GM21526 (cell line): Measurements from ENCODE around the gene C1QTNF12.

Experiments used
- ATAC-seq: cut with Tn5 transposase; IDR thresholded peaks from one replicate; pipeline ENCODE4 v1.9.1; 2021; ENCODE audit warnings: moderate library complexity; ENCODE audit not compliant: unreplicated experiment, low FRiP score

C1QTNF12 gene

DNA sequence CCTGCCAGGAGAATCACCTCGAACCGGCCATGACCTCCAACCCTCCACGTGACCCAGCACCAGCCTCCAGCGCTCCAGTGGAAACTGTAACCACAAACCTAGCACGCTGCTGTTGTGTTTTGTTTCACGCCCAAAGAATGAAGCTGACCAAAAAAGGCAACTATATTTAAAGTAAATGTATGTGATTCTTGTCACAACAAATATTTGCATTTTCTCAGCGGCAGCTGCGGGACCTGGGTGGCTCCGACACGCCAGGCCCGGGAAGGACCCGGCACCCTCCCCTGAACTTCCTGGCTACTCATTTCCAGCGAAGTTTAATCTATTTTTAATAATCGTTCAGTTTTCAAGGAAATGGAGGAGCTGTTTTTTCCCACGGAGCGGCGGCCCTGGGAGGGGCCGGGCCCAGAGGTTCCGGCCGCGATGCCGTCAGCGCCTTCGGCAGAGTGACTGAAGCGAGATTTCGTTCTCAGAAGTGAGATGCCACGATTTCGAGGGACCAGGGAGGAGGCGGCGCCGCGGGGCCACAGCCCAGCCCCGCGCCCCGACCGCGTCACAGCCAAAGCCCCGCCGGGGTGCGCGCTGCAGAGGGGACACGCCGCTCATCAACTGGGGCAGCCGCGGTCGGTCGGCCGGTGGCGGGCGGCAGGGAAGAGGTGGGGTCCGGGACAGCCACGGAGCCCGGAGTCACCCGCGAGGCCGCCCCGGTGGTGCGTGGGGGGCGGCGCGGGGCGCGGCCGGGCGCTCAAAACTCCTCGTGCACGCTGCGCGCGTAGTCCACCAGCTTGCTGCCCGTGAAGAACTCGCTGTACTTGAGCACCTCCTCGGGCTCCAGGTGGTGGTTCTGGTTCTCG lies 29.5 kb downstream of the C1QTNF12 start:
- ATAC-seq: no peak

DNA sequence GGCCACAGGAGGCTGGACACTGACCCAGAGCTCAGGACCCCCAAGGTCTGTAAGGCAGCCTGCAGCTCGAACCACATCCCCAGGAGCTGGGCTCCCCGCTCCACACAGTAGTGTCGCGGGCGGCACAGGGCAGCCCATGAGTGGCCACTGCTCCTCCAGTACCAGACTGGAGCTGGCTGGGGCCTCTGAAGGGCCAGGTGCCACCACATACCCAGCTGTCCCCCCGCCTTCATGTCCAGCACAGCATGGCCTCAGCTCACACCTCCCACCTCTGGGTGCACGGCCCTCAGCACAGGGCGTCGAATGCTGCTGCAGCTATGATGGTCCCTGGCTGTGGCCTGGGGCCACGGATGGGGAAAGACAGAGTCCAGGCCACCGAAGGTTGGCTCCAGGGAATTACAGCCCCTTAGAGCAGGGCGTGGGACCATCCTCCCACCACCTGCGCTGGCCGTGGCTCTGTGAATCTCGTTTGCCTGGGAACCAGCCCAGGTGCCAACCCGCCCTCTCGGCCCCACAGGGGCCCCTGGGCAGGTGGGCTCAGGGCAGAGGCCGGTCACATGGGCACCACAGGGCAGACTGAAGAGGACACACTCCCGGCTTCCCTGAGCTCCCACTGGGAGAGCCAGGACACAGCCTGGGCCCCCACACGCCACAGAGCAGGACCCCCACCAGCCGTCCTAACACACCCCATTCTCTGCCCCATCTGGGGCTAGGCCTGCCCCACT lies 30.5 kb downstream of the C1QTNF12 start:
- ATAC-seq: no peak

DNA sequence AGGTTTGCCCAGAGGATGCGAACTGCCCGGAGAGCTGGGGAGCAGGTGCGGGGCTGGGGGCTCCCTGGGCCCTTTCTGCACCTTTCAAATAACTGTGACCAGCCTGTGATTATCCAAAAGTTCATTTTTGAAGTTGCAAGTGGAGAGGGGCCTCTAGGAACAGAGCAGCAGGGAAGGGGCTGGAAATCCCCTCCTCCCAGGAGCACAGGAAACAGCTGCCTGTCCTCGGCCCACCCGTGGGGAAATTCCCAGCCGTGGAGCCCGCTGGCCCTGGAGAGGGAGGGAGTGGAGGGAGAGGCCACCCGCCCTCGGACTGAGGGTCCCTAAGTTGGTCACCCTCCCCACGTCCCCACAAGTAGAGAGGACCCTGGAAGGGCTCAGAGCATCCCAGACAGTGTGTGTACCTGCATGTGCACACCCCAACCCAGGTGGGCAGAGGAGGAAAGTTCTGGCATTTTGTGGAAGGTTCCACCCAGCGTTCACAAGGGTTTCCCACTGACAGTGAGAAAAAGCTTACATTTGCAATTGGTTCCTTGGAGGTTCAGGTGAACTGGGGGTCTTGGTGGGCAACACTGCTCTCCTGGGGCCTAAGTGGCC lies 31.3 kb downstream of the C1QTNF12 start:
- ATAC-seq: no peak

DNA sequence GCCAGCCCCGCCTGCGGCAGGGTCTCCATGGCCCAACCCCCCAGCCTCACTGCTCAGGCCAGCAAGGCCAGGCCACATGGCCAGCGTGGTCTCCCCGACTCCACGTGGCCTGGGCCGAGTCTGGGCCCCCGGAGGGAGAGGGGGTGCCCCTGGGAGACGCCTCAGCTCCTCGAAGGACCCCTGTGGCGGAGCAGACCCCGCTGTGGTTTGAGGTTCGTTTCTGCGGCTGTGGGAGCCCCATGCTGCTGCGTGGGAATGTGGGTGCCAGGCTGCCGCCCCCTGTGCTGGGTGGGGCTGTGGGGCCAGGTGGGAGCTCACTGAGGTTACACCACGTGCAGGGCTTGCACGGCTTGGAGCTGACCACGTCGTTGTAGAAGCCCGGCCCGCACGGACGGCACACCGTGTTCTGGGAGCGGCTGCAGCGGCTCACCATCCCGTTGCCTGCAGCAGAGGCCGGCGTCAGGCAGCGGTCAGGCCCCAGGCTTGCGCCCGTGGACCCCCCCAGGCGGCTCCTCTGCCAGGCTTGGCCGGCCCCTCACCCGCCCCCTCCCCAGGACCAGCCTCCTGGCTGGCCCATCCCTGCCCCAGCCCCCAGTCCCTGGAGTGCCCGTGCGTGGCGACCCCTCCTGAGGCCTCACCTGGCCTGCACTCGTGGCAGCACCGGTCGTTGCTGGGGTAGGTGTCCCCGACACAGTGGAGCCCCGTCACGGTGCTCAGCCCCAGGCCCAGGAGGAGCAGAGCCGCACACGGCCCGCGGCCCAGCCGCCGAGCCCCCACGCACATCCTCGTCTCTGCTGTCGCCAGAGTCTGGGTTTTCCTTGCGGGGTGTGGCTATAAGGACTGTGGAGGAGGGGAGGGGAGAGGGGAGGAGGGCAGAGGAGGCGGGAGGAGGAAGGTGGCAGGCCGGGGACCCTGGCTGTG lies 32.9 kb downstream of the C1QTNF12 start, which contains the start of gene TNFRSF4:
Gene TNFRSF4 (minus strand): TSS at position 809 of the 921 bp plus-strand sequence. CDS start 26 bp downstream, at position 783.
- ATAC-seq: no peak

DNA sequence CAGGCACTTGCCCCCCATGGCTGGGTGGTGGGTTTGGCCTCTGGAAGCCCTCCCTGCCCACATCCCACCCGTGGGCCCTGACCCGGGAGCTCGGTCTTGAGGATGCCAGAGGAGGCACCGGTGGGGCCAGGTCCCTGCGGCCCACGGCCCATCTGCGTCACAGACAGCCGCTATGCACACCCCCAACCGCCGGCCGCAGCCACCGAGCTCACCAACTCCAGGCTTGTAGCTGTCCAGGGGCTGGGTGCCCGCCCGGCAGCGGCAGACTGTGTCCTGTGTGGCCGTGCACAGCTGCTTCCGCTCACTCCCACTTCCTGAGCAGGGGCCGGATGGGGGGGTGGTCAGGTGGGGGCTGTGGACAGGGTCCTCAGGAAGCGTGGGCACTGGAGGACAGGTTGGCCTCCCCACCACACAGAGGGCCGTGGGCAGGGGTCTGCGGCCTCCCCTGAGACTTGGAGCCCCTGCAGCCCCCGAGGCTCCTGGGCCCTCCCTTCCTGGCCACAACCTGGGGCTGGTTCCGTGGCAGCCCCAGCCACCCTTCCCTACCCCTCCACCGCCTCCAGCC lies 33.7 kb downstream of the C1QTNF12 start:
- ATAC-seq: no peak

DNA sequence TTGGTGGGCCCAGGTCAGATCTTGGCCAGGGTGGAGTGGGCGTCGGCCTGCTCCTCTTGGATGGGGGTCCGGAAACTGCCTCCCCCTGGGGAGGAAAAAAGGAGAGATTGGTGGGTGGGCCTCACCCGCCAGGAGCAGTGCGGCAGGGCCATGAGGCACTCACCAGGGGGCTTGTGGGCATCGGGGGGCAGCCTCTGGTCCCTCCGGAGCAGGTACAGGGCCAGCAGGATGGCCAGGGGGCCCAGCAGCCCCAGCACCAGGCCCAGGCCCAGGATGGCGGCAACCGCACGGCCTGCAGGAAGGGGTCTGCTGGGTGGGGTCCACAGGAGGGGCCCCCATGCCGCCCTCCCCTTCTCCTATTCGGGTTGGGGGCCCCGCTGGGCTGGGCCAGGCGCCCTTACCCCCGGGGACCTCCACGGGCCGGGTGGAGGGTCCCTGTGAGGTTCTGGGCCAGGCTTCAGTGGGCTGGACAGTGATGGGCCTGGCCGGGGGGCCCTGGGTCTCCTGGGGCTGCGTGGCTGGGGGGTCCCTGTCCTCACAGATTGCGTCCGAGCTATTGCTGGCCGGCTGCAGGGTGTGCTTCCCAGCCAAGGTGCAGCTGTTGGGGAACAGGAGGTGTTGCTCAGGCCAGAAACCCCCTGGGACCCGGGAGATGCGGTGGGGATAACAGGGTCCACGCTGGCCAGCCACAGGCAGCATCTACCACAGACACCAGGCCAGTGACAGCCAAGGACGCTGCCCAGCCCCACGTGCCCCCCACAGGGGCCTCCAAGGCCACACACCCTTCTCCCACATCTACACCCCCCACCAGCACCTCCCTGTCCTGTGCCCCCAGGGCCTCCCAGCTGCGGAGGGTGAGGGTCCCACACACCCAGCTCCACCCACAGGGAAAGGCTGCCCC lies 34.7 kb downstream of the C1QTNF12 start:
- no peak for ATAC-seq

DNA sequence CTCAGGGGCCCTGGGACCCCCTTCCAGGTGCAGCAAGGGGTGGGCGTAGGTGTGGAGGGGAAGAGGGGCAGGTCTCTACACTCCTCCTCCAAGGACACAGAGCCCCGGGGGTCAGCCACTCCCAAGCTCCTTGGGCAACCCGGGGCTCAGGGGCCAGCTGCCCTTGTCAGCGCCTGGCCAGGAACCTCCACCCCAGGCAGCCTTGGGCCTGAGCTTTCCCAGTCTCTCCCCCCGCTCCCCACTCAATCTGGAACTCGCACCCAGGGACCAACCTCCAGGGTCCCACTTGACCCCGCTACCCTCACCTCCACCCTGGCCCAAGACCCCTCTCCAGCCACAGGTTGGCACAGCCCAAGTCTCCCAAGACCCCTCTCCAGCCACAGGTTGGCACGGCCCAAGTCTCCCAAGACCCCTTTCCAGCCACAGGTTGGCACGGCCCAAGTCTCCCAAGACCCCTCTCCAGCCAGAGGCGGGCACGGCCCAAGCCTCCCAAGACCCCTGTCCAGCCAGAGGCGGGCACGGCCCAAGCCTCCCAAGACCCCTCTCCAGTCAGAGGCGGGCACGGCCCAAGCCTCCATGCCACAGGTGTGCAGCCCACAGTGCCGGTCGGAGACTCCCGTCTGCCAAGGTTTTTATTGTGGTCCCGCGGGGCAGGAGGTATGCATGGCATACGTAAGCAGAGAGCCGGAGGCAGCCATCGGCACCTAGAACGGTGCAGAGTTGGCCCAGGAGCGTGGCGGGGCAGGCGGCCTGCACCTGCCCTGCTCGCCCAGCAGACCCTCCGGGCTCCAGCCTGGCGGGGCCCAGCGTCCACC lies 35.6 kb downstream of the C1QTNF12 start:
- ATAC-seq: no peak

DNA sequence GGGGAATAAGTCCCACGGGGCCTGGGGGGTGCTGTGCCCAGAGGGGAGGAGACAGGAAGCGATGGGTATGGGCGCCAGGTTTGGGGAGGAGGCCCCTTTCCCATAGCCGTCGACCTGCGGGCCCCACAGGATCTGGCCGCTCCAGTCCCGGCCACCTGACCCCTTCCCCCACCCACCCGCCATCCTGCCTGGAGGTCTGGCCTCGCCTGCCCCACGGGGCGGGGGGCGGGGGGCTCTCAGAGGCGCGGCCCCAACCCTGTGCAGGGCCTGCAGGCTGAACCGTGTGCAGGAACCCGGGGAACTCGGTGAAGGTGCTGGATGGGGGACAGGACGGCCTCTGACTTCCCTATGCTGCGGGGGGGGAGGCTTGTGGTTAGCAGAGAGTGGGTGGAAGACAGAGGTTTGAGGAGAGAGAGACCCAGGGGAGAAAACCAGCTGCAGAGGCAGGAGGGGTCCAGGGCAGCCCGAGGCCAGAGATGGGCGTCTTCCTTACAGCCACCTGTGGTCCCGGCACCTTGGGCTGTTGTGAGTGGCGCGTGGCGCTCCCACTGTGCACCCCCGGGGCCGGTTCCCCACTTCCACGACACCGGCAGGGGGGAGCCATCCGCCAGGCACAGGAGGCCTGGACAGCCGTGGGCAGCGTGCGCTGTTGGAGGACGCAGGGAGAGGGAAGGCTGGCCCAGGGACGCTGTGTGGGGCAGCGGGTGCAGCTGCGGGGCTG lies 37.6 kb downstream of the C1QTNF12 start:
- ATAC-seq: no peak

DNA sequence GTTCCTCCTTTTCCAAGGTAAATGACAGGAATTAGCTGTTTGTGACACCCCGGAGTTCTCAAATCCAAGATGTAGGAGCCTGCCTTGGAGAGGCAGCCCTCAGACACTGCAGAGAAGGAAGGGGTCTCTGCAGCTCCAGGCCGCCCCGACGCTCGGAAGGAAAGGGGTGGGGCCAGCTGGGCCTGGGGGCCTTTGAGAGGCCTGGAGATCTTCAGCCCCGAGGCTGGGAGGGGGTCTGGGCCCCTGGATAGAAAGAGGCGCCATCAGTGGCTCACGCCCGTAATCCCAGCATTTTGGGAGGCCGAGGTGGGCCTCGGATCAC lies 39.0 kb downstream of the C1QTNF12 start:
- no peak for ATAC-seq

DNA sequence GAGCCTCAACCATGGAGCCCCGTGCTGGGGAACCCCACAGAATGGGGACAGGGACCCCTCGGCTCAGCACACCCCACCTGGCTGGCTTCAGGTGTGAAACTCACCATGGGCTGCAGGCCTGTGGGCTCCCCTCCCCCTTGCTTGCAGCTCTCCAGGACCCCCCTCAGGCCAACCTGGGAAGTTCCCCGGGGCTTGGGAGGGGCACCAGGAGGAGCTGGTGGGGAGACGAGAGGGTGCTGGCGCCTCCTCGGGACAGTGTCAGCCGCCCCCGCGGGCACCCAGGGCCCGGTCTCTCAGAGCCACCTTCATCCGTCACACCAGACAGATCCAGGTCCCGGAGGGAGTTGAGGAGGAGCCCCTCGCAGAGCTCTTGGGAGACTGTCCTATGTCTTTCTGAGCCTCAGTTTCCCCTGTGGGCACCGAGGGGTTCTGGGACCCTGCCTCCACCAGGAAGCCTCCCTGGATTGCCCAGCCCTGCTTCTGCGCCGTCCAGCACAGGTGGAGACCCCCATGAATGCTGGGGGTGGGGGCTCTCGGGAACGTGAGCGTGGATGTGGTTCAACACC lies 39.5 kb downstream of the C1QTNF12 start:
- no peak for ATAC-seq

DNA sequence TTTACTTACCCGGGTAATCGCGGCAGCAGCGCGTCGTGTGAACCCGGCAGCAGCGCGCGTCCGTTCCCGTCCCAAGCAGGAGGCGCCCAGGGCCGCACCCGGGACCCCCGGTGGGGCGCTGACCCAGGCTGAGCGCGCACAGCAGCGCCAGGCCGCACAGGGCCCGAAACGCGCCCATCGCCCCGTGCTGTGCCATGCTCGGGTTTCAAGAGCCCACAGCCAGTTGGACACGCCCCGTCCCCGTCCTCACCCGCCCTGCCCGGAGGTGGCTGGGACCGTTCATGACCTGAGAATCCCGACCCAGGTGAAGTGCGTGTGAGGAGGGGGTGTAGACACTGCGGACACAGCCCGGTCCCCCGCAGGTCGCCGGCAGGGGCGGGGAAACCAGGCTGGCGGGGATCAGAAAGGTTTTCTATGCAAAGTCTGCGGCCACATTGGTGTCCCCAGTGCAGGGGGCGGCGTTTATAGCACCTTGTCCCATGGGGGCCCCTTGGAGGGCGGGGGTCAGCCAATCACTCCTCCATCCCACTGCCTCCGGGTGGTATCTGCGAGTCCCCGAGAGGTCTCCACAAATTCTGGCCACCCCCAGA lies 40.1 kb downstream of the C1QTNF12 start, which contains the start of gene TNFRSF18:
Gene TNFRSF18 (minus strand): TSS at position 217 of the 590 bp plus-strand sequence. CDS start 21 bp downstream, at position 196.
- no peak for ATAC-seq

DNA sequence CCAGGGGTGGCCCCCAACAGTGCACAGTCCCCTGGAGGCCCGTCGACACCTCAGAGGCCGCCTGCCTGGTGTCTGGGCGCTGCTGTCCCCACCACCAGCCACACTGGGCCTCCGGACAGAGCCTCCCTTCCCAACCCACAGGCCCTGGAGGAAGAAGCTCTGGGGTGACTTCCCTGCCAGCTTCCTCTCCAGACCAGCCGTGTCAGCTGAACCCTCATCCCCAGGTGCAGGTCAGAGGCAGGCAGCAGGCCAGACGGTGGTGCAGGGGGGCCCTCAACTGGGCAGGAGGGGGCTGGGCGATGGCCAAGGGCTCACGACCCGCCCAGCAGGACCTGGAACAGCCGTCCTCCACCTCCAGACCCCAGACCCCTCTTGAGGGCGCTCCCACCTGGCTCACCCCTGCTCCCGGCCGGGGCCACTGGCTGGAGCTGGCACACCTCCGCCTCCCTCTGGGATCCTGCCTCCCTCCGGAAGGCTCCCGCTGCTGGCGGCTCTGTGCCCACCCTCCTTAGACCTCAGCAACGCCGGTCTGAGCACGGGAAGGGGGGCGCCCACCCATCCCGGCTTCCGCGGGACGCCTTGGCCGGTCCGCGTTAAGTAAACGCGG lies 40.6 kb downstream of the C1QTNF12 start:
- no peak for ATAC-seq

DNA sequence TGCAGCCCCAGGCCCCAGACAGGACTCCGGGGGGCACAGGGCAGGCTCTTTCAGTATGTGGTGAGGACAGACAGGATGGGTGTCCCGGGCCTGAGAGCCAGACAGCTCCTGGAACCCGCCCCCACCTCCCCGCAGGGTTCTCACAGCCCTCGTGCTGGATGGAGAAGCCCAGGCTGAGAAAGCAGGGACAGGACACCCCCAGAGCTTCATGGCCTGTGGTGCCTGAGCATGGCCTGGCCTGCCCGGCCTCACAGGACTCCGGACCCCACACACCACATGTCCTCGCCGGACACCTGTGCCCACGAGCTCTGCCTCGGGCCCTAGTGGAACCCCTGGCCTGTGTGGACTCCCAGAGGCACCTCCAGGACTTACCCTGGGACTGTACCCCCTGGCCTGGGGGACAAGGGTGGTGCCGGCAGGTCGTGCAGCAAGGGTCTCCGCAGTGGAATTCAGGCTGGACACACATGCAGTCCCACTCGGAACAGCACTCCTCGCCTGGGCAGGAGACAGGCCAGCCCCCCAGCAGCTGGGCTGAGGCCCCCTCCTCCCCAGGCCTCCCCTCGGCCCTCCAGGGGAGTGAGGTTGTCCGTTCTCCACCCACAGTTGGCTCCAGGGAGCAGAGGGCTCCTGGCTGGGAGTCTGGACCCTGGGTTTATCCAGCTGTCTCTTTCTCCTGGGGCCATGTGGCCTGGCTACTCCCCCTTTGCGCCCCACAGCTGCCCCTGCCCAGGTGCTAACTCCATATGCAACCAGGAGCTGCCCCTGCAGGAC lies 41.3 kb downstream of the C1QTNF12 start:
- ATAC-seq: no peak

DNA sequence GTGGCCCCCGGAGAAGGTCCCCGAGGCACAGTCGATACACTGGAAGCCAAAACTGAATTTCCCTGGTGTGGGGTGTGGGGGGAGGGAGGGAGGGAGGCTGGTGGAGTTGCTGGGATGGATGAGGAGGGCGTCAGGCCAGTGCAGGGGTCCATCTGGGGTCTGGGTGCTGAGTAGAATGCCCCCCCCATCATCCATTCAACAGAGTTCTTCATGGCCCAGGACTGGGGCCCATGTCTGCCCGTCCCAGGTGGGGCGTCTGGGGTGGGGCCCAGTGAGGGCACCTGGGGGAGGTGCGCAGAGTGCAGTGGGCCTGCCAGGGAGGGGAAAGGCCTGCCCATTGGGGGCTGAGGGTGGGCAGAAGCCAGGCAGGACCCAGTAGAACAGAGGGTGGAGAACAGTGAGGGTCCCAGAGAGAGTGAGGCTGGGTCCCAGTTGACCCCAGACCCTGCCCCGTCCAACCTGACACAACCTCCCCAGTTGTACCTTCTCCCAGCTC lies 42.0 kb downstream of the C1QTNF12 start:
- no peak for ATAC-seq

DNA sequence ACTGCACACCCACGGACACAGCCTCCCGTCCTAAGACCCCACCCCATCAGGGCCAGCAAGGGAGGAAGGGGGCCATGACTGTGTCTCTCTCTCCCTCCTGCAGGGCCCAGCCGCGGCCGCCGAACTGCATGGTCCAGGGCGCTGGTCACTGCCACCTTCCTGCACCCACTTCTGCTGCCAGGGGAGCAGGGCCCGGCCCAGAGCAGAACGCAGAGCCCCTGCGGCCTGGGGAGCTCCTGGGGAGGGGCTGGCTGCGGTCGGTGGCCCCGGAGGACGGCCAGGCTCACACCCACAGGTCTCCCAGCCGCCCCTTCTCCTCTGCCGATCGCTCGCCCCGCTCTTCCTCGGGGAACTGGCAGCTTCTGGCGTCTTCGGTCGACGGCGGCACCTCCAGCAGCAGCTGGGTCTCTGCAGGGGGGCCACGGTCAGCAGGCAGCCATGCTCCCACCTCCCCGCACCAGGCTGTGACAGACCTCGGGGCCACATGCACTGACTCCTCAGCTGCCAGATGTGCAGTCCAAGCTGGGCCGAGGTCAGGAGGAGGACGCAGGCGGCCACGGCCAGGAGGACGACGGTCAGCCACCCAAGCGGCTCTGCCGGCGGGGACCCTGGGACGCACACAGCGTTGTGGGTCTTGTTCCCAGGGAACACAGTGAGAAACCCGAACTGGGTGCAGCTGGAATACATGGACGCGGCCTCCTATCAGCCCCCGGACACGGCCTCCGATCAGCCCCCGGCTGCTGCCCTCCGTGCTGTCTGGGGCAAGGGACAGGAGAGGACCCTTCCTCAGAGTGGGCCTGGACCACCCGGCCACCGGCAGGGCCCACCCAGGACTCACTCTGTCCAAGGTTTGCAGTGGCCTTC lies 42.7 kb downstream of the C1QTNF12 start:
- ATAC-seq: no peak
